SK-N-SH treated with all-trans-retinoic acid at 6 μM for 48 hours (cell line): Measurements from ENCODE around the gene CAPN13.

Experiments
- BACH2 ChIP-seq: fragments of 250-450 bp; sonication (Bioruptor Pico); IDR thresholded peaks from 2 replicates; pipeline ENCODE4 v1.9.0; 2021; ENCODE audit warnings: mild to moderate bottlenecking, borderline replicate concordance
- CREB5 ChIP-seq: fragments of 250-450 bp; sonication (Bioruptor Pico); IDR thresholded peaks from 2 replicates; pipeline ENCODE4 v1.5.1; 2020; ENCODE audit warnings: low read depth, mild to moderate bottlenecking, moderate library complexity
- ZFP3 ChIP-seq: fragments of 250-450 bp; sonication (Bioruptor Pico); IDR thresholded peaks from 2 replicates; pipeline ENCODE4 v1.5.0; 2020; ENCODE audit warnings: mild to moderate bottlenecking, moderate library complexity
- ZNF565 ChIP-seq: fragments of 450-650 bp; formaldehyde crosslinking; conservative IDR thresholded peaks from 2 replicates; pipeline ENCODE4 v1.5.0; 2020; ENCODE audit warnings: low read depth, mild to moderate bottlenecking, moderate library complexity
- ZNF8 ChIP-seq: fragments of 450-650 bp; formaldehyde crosslinking; IDR thresholded peaks from 2 replicates; pipeline ENCODE4 v1.5.0; 2020; ENCODE audit warnings: mild to moderate bottlenecking, moderate library complexity
- TF ChIP-seq, protein P1 (sequence below): fragments of 250-450 bp; sonication (Bioruptor Pico); IDR thresholded peaks from 2 replicates; pipeline ENCODE4 v1.5.1; 2021; ENCODE audit warnings: mild to moderate bottlenecking, moderate library complexity

DNA sequence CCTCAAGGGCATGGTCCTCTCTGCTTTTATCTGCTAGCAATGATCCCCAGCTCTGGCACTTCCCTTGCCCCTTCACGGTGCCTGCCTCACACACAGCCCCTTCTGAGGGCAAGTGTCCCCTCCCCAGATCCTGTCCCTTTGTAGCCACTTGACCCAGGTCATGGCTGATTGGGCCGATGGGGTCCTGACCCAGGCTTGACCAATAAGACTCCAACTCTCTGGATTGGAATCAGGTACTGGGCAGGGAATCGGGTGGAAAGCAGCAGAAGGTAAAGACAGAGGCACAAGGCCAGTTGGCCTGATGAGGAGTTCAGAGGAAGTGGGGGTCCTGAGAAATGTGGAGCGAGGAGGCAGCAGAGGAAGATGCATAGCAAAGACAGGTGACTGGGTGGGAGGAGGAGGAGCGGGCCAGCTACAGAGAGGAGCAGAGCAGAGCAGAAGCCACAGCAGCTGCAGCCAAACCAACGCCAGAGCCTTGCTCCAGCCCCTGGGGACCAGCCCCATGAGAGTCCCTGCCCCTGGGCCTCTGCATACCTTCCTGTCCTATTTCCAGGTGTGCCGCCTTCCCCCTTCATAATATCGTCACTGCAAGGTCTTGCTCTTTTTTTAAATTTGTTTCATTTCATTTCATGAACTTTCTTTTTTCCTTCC, 39.1 kb downstream of the CAPN13 start:
- TF ChIP-seq, protein P1, sequence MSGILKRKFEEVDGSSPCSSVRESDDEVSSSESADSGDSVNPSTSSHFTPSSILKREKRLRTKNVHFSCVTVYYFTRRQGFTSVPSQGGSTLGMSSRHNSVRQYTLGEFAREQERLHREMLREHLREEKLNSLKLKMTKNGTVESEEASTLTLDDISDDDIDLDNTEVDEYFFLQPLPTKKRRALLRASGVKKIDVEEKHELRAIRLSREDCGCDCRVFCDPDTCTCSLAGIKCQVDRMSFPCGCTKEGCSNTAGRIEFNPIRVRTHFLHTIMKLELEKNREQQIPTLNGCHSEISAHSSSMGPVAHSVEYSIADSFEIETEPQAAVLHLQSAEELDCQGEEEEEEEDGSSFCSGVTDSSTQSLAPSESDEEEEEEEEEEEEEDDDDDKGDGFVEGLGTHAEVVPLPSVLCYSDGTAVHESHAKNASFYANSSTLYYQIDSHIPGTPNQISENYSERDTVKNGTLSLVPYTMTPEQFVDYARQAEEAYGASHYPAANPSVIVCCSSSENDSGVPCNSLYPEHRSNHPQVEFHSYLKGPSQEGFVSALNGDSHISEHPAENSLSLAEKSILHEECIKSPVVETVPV (CRISPR knock-in tag), result no peak
- TF ChIP-seq ZFP3 (no peak), BACH2 (CRISPR knock-in tag) (no peak), CREB5 (no peak), ZNF565 (CRISPR knock-in tag) (no peak), ZNF8 (CRISPR knock-in tag) (no peak)
